ENCODE data around the gene GPC3. TPM values are rescaled to one million over a fixed set of nuclear protein-coding genes. Genes with fewer than 3 reads are reported as not detected.

Gene GPC3
- total RNA-seq, 4 donors from 2014 or later, result 0.82 to 4.9 (median 1.8) TPM

DNA sequence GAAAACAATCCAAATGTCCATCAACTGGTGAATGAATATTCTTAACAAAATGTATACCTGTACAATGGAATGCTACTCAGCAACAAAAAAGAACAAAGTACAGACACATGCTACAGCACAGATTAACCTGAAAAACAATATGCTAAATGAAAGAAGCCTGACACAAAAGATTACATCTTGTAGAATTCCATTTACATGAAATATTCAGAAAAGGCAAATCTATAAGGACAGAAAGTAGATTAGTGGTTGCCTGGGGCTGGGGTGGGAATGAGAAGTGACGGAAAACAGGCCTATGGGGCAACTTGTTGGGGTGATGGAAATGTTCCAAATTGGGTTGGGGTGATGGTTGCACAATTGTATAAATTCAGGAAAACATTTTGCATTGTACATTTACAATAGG is 351.0 kb downstream of the GPC3 start:
- no peaks in the 10 kb centered on the region for H3K4me1 ChIP-seq
- H3K4me3 ChIP-seq, result no peak overlapping the region
- no peaks in the 10 kb centered on the region for H3K36me3 ChIP-seq
- in situ Hi-C loops (cut with MboI; ENCODE audit: low pct_ligation_motif_present in 1 of 4, low pct_unique_long_range_greater_than_20kb in 1 of 4, low sequenced_read_pairs in 3 of 4), result no loop called here
- 67% methylated on average over 1 of the region's 1 CpG; no CpG with 5 or more reads in 1 of the 2 donors for WGBS, 2 donors (ENCODE audit: low coverage in 1 of 2)
- H3K27ac ChIP-seq, result no peak overlapping the region
- intact Hi-C loops (cut with DNase I; ENCODE audit: low total_unique reads), result no loop called here
- H3K27me3 ChIP-seq, result no peaks in the 10 kb centered on the region
- TF ChIP-seq POLR2A (IDR thresholded peaks at IDR 0.05), result no peak
- TF ChIP-seq EP300 (IDR thresholded peaks at IDR 0.05; ENCODE audit: low read depth), result no peak
- TF ChIP-seq, protein P1, sequence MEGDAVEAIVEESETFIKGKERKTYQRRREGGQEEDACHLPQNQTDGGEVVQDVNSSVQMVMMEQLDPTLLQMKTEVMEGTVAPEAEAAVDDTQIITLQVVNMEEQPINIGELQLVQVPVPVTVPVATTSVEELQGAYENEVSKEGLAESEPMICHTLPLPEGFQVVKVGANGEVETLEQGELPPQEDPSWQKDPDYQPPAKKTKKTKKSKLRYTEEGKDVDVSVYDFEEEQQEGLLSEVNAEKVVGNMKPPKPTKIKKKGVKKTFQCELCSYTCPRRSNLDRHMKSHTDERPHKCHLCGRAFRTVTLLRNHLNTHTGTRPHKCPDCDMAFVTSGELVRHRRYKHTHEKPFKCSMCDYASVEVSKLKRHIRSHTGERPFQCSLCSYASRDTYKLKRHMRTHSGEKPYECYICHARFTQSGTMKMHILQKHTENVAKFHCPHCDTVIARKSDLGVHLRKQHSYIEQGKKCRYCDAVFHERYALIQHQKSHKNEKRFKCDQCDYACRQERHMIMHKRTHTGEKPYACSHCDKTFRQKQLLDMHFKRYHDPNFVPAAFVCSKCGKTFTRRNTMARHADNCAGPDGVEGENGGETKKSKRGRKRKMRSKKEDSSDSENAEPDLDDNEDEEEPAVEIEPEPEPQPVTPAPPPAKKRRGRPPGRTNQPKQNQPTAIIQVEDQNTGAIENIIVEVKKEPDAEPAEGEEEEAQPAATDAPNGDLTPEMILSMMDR (IDR thresholded peaks at IDR 0.05), result no peak
- TF ChIP-seq POLR2AphosphoS5 (IDR thresholded peaks at IDR 0.05), result no peak
- DNase-seq, result no peak
- no peaks in the 10 kb centered on the region for H3K9me3 ChIP-seq

DNA sequence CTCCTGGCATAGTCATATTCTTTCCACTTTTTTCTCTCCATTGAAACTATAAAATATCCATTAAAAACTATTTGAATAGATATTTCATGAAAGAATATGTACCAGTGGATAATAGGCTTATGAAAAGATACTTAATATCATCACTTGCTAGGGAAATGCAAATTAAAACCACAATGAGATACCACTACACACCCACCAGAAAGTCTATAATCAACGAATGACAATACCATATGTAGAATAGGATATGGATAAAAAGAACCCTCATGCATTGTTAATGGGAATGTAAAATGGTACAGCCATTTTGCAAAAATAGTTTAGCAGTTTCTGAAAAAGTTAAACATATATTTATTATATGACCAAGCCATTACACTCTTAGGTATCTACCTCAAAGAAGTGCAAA is 351.4 kb downstream of the GPC3 start:
- in situ Hi-C loops (cut with MboI; ENCODE audit: low pct_ligation_motif_present in 1 of 4, low pct_unique_long_range_greater_than_20kb in 1 of 4, low sequenced_read_pairs in 3 of 4), result no loop called here
- Histone ChIP-seq H3K4me1 (no peaks in the 10 kb centered on the region), H3K4me3 (no peak overlapping the region), H3K36me3 (no peaks in the 10 kb centered on the region), H3K27me3 (no peaks in the 10 kb centered on the region), H3K27ac (no peak overlapping the region), H3K9me3 (no peaks in the 10 kb centered on the region)
- 73 to 86% methylated on average over 1 of the region's 1 CpG for WGBS, 2 donors (ENCODE audit: low coverage in 1 of 2)
- intact Hi-C loops (cut with DNase I; ENCODE audit: low total_unique reads), result no loop called here
- TF ChIP-seq POLR2AphosphoS5 (IDR thresholded peaks at IDR 0.05), result no peak
- no peak for TF ChIP-seq EP300 (IDR thresholded peaks at IDR 0.05; ENCODE audit: low read depth)
- TF ChIP-seq, protein P1 (IDR thresholded peaks at IDR 0.05), result no peak
- no peak for TF ChIP-seq POLR2A (IDR thresholded peaks at IDR 0.05)
- DNase-seq, result no peak

DNA sequence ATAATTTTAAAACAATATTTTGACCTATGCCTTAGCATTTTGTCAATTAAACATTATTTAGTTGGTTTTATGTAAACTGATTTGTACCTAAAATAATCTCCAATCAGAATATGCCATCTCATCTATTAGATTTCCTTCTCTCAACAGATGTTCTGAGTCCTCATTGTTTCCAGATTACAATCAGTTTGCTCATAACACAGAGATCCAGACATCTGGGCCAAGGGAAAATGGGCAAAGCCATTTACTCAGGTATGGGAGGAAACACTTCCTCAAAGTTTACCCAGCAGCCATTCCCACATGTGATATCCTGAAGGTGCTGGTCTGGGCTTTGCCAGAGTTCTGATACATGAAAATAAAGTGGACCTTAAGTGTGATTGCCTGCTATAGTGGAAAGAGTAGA is 352.2 kb downstream of the GPC3 start:
- no peak overlapping the region for H3K4me3 ChIP-seq
- in situ Hi-C loops (cut with MboI; ENCODE audit: low pct_ligation_motif_present in 1 of 4, low pct_unique_long_range_greater_than_20kb in 1 of 4, low sequenced_read_pairs in 3 of 4) (no loop called here), intact Hi-C loops (cut with DNase I; ENCODE audit: low total_unique reads) (no loop called here)
- no peaks in the 10 kb centered on the region for H3K36me3 ChIP-seq
- H3K27ac ChIP-seq, result no peak overlapping the region
- no peak for DNase-seq
- no peaks in the 10 kb centered on the region for H3K9me3 ChIP-seq
- TF ChIP-seq POLR2AphosphoS5 (IDR thresholded peaks at IDR 0.05) (no peak), POLR2A (IDR thresholded peaks at IDR 0.05) (no peak), EP300 (IDR thresholded peaks at IDR 0.05; ENCODE audit: low read depth) (no peak)
- TF ChIP-seq, protein P1 (IDR thresholded peaks at IDR 0.05), result no peak
- H3K27me3 ChIP-seq, result no peaks in the 10 kb centered on the region
- H3K4me1 ChIP-seq, result no peaks in the 10 kb centered on the region

DNA sequence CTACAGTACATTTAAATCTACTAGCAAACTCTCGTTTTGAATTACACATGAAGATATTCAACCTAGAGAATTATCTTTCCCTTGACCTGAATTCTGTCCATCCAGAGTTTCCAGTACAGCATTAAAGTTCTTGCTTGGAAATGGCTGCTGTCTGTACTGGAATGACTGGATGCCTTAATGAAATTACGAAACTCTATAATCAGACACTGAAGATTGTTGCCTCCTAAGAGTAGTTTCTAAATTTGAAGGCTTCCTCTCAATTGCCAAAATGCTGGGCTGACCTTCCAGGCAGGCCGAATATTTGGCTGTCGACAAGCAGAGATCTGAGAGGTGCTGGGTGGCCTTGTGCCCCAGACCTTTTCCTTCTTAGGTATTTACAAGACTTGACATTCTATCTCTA is 355.0 kb downstream of the GPC3 start:
- no peak for TF ChIP-seq POLR2AphosphoS5 (IDR thresholded peaks at IDR 0.05)
- TF ChIP-seq, protein P1 (IDR thresholded peaks at IDR 0.05), result no peak
- TF ChIP-seq EP300 (IDR thresholded peaks at IDR 0.05; ENCODE audit: low read depth), result no peak
- TF ChIP-seq POLR2A (IDR thresholded peaks at IDR 0.05), result no peak
- H3K27ac ChIP-seq, result no peak overlapping the region
- 50 to 74% methylated on average over 2 to 4 of the region's 4 CpGs for WGBS, 2 donors (ENCODE audit: low coverage in 1 of 2)
- in situ Hi-C loops (cut with MboI; ENCODE audit: low pct_ligation_motif_present in 1 of 4, low pct_unique_long_range_greater_than_20kb in 1 of 4, low sequenced_read_pairs in 3 of 4), result no loop called here
- H3K4me3 ChIP-seq, result no peak overlapping the region
- intact Hi-C loops (cut with DNase I; ENCODE audit: low total_unique reads), result no loop called here
- no peaks in the 10 kb centered on the region for H3K4me1 ChIP-seq
- H3K36me3 ChIP-seq, result no peaks in the 10 kb centered on the region
- no peaks in the 10 kb centered on the region for H3K27me3 ChIP-seq
- DNase-seq, result no peak
- no peaks in the 10 kb centered on the region for H3K9me3 ChIP-seq
